ENCODE measurements around the gene UPF2.
A peak's percentile ranks its signal among the peaks of the same experiment; 100 is the strongest.
"Not testable (repeated sequence)": the region's sequence is repeated elsewhere in the genome, so short reads cannot be mapped to it uniquely, and the experiment has no call there.

UPF2 gene

GRCh38 chr10:12073526-12073925 lies 30.9 kb upstream of the UPF2 start:
- H3K4me3 ChIP-seq (ENCODE audit: low read depth, low read length): no peak overlapping the region
- TF ChIP-seq CTCF (IDR thresholded peaks at IDR 0.05; ENCODE audit: borderline replicate concordance, insufficient read depth, low read depth, low read length): no peak

GRCh38 chr10:12071441-12071840 lies 28.8 kb upstream of the UPF2 start:
- H3K4me3 ChIP-seq (ENCODE audit: low read depth, low read length): not testable (repeated sequence)

GRCh38 chr10:12068449-12069269 lies 26.1 kb upstream of the UPF2 start, which contains the start of gene DHTKD1:
Gene DHTKD1 (plus strand): TSS chr10:12068954. CDS start chr10:12069034, 80 bp downstream.
- peak; percentile 28; the same call in 1 of the 2 replicates for TF ChIP-seq CTCF (IDR thresholded peaks at IDR 0.05; ENCODE audit: borderline replicate concordance, insufficient read depth, low read depth, low read length)
- H3K4me3 ChIP-seq (ENCODE audit: low read depth, low read length): peak within 1 kb of the TSS; percentile 89

- no peak overlapping the region for H3K4me3 ChIP-seq (ENCODE audit: low read depth, low read length)
- TF ChIP-seq CTCF (IDR thresholded peaks at IDR 0.05; ENCODE audit: borderline replicate concordance, insufficient read depth, low read depth, low read length): no peak
Observed at GRCh38 chr10:12067336-12067735, 24.7 kb upstream of the UPF2 start.

GRCh38 chr10:12063483-12063818 lies 20.8 kb upstream of the UPF2 start:
- no peak for TF ChIP-seq CTCF (IDR thresholded peaks at IDR 0.05; ENCODE audit: borderline replicate concordance, insufficient read depth, low read depth, low read length)
- H3K4me3 ChIP-seq (ENCODE audit: low read depth, low read length): no peak overlapping the region

- no peak for TF ChIP-seq CTCF (IDR thresholded peaks at IDR 0.05; ENCODE audit: borderline replicate concordance, insufficient read depth, low read depth, low read length)
- no peak overlapping the region for H3K4me3 ChIP-seq (ENCODE audit: low read depth, low read length)
Observed at GRCh38 chr10:12062754-12063482, 20.3 kb upstream of the UPF2 start.

GRCh38 chr10:12061124-12061523 lies 18.5 kb upstream of the UPF2 start:
- no peak for TF ChIP-seq CTCF (IDR thresholded peaks at IDR 0.05; ENCODE audit: borderline replicate concordance, insufficient read depth, low read depth, low read length)

More at GRCh38 chr10:12061124-12061523, 18.5 kb upstream of the UPF2 start:
- no peak overlapping the region for H3K4me3 ChIP-seq (ENCODE audit: low read depth, low read length)
